GDM1 (cell line): ENCODE measurements around the gene C19orf67.

Source experiments
- DNase-seq: peaks from one replicate; lab custom pipeline; 2025; lab: John Stamatoyannopoulos, UW

The C19orf67 gene

DNA sequence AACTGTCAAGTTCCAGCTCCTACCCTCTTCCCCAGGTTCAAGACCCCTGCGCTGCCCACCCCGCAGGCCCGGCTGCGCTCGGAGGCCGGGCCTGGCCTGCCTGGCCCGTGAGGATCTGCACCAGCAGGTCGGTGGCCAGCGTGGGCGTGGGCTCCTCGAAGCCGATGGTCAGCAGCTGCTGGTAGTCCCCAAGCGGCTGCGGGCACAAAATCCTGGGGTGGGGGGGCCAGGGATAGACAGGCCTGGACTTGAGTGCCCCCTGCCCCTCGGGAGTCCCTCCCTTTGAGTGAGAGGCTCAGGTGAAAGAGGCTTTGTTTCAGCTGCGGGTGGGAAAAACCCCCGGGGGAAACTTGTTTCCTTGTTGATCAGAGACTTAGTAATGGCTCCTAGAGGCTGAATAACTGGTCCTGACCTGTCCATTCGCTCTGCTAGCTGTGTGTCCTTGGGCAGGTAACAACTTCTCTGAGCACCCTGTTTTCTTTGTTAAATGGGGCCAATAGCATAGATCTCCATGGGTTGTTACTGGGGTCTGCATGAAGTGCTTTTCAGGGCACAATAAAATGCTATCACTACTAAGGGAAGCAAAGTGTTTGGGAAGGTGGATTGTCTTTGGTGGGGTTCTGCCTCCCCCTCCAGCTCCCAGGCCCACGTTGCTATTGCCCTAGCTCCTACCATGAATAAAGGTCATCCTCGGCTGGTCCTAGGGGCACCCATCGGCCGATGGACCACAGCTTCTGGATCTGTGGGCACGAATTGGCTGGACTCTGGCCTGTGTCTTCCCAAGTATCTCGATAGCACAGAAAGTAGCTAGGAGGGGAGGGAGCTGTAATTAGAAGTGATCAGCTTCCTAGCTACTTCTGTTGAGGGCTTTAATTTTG, 3.5 kb downstream of the C19orf67 start:
- no peak for DNase-seq

DNA sequence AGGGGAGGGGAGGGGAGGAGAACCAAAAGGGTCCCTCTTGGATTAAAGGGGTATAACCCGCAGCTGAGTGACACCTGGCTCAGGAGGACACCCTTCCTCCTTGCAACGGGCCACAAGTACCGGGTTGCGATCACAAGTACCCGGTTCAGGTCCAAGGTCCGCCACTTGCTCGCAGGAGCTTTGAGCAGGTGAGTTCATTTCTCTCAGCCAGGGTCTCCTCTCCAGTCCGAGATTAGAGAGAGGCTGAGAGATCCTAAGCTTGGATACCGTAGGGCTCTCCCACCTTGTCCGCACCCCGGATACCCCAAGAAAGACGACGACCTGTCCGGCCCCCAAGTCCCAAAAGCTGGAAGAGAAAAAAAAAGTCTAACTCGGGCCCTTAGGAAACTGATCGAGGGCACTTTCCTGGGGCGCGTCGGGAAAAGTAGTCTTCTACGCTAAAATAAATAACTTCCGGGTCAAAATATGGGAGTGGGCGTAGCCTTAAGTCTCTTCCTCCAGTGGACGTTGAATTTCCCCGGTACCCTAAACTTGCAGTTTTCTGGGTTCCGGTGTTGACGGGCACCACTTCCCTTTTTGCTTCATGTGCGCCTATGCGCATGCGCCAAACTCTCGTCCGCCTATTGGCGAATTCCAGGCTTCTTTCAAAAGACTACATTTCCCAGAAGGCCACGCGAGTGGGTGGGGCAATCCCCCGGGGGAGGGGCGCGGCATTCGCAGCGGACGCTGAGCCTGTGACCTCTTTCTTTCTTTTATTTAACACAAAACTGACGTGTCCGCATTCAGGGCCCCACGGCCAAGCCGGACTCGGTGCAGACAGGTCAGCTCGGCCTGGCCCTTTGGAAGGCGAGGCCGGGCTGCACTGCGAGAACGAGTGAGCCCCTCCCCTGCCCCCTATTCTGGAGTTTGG, 4.4 kb downstream of the C19orf67 start:
- peak; percentile 97 for DNase-seq

DNA sequence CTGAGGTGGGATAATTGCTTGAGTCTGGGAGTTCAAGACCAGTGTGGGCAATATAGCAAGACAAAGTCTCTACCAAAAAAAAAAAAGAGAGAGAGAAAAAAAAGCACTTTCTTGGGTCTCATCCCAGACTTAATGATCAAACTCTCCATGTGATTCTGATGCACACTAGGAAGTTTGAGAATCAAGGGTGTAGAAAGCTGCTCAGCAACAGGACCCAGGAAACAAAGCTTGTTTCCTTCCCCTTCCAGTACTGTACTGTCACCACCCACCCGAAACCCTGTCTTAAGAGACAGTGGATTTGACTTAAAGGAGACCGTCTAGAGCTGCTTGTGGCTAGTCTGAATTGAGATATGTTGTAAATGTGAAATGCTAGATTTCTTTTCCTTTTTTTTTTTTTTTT, 7.2 kb downstream of the C19orf67 start:
- DNase-seq: no peak

- no peak for DNase-seq
Observed at GRCh38 chr19:14073925-14074838, 11.4 kb downstream of the C19orf67 start.

DNA sequence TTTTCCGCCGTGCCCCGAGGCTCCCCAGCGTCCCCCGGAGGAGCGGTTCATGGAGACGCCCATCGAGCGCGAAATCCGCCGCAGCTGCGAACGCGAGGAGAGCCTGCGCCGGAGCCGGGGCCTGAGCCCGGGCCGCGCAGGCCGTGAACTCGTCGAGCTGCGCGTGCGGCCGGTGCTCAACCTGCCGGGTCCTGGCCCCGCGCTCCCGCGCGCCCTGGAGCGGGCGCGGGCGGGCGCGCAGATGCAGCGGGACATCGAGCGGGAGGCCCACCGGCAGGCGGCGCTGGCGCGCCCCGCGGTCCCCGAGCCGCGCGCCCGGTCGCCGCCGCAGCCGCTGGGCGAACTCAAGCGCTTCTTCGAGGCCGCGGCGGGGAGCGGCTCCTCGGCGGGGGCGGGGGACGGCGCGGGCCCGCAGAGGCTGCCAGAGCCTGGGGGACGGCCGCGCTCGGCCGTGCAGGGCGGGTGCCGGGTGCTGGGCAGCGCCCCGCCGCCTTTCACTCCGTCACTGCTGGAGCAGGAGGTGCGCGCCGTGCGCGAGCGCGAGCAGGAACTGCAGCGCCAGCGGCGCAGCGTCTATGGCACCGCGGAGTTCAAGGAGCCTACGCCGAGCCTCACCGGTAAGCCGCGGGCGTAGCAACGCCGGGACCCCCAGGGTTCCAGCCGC, 12.2 kb downstream of the C19orf67 start:
- peak; percentile 74 for DNase-seq

DNA sequence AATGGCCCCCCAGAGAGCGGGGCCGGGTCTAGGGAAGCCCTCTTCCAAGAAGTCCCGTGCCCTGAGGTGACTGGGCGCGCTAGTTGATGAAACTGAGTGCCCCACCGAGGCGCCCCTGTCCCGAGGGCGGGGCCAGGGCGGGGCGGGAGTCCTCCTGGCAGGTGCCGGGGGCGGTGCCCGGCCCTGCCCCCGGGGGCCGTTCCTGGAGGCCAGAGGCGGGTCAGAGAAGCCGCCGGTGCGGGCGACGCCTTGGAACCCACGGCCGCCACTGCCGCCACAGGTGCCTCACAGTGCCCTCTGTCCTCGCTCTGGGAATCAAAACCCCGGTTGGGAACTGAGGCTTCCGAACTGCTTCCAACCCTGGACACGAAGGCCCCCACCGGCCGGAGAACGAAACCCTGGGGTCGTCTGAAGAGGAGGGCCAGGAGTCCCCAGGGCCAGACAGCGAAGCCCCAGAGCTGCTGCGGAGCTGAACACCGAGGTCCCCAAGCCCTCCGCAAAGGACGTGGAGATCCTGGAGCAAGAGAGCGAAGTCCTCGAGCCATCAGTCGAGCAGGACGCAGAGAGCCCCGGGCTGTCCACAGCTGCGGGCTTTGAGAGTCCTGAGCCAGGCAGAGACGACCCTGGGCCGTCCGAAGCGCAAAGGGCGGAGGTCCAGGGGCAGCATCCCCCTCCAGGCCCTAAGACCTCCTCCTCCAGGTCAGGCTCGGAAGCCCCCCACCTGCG, 12.9 kb downstream of the C19orf67 start, which contains the start of gene MISP3:
MISP3 (plus strand) TSS at position 252 of the 726 bp plus-strand sequence. CDS start 524 bp downstream, outside the sequence.
- no peak for DNase-seq

- no peak for DNase-seq
Observed at GRCh38 chr19:14070268-14071050, 15.1 kb downstream of the C19orf67 start.

DNA sequence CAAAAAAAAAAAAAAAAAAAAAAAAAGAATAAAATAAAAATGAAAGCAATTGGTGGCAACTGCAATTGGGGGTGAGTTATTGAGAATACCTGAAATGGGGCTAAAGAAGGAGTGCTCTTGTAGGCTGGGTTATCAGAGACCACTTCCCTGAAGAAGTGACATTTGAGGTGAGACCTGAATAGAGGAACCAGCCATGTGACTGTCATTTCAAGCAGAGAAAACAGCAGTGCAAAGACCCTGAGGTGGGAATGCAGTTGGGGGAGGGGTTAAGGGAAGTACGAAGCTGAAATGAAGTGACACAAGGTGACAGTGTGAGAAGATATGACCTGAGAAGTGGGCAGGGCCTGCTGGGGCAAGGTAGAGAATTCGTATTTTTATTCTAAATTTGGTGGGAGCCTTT, 19.4 kb downstream of the C19orf67 start:
- DNase-seq: no peak

- DNase-seq: no peak
Observed at GRCh38 chr19:14063105-14063504, 22.5 kb downstream of the C19orf67 start.

DNA sequence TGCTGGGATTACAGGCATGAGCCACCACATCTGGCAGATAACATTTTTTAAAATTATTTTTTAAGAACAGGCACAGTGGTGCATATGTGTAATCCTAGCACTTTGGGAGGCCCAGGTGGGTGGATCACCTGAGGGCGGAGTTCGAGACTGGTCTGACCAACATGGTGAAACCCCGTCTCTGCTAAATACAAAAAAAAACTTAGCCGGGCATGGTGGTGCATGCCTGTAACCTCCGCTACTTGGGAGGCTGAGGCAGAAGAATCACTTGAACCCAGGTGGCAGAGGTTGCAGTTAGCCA, 23.1 kb downstream of the C19orf67 start:
- no peak for DNase-seq

- DNase-seq: no peak
Observed at GRCh38 chr19:14061751-14062557, 23.6 kb downstream of the C19orf67 start, which contains the start of gene PALM3. Gene PALM3 (minus strand): TSS chr19:14062076. CDS start chr19:14061980, 96 bp downstream.

GRCh38 chr19:14061081-14061749, 24.4 kb downstream of the C19orf67 start:
- no peak for DNase-seq

DNA sequence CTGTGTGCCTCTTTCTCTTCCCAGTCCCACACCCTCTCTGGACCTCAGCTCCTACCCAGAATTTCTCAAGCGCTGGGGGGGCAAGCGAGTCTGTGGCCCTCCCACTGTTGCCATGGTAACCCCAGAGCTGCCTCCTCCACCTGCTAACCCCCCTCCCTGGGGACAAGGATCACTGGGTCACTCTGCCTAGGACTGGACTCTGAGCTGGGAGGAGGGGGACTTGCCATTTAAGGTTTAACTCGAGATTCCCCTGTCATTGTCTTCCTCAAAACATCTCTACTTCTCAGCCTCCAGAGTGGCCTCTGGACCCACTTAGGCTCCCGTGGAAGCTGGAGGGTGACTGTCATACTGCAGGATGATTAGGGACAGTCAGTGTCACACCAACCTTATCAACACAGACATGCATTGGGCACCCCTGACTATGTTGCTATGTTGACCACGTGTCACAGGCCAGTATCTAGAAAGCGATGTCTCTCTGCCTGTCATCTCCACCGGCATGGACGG, 25.9 kb downstream of the C19orf67 start:
- DNase-seq: no peak

DNA sequence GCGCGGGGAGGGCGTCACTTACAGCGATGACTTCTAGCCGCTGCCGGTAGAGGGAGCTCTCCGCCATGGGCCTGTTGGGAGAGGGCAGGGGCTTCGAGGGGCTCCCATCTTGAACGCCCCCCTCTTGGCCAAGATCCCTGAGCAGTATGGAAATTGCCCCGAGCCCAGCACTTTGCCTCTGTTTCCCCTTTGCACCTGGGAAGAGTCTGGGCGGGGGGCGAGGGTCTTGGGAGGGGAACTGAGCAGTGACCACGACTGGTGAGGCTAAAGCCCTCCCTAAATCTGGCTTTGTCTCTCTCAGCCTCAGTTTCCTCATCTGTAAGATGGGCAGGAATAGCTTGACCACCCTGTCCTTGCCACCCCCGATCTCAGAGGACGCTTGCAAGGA, 26.5 kb downstream of the C19orf67 start:
- no peak for DNase-seq

DNA sequence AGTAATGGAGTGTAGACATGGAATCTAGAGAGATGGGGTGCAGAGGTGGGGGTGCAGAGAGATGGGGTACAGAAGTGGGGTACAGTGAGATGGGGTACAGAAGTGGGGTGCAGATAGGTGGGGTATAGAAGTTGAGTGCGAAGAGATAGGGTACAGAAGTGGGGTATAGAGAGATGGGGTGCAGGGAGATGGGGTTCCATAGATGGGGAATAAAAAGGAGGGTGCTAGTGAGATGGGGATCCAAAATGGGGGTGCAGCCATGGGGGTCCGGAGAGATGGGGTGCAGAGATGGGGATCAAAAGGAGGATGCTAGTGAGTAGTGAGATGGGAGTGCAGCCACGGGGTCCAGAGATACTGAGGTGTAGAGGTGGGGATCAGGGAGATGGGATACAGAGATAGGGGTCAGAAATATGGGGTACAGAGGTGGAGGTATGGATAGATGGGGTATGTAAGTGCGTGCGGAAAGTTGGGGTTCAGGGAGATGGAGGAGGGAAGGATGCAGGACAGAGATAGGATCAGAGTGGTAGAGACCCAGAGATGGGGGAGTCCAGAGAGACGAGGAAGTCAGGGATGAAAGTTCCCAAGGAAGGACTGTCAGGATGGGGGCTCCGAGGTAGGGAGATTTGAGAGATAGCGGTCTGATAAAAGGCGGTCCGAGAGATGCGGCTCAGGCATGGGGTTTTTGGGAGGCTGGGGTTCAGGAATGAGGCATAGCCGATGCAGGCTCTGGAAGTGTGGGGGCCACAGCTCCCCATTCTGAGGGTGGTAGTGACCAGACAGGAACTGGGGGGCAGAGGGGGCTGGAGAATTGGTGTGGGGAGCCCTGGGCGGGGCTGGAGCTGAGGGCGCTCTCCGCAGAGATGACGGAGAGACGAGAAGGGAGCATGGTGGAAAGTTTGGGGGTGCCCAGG, 27.1 kb downstream of the C19orf67 start:
- no peak for DNase-seq

GRCh38 chr19:14056741-14057356, 28.7 kb downstream of the C19orf67 start:
- DNase-seq: no peak
